Upper lobe of left lung (tissue), 6 donors: Measurements from ENCODE around the gene OGFR. TPM values are rescaled to one million over a fixed set of nuclear protein-coding genes. Genes with fewer than 3 reads are reported as not detected.

Experiments
- ATAC-seq, 2 donors: fragments of 200-7000 bp; cut with Tn5 transposase; one replicate each; pipeline ENCODE4 v1.9.1; 2022; ENCODE audit warnings: mild to moderate bottlenecking in 2 of 2, moderate library complexity in 2 of 2; ENCODE audit not compliant: low FRiP score in 2 of 2
- DNase-seq, 2 donors: peaks; one replicate each; pipeline ENCODE4 v3.0.0-alpha.2; 2019 to 2020
- H3K27ac ChIP-seq, 4 donors: fragments of 200-600 bp; sonication (generic); one replicate each; pipeline ENCODE4 v1.5.1; 2016 to 2019
- H3K27me3 ChIP-seq, 4 donors: fragments of 200-600 bp; sonication (generic); one replicate each; pipeline ENCODE4 v1.5.1; 2017 to 2019
- H3K36me3 ChIP-seq, 4 donors: fragments of 200-600 bp; sonication (generic); one replicate each; pipeline ENCODE4 v1.5.1; 2016 to 2019
- H3K4me1 ChIP-seq, 4 donors: fragments of 200-600 bp; sonication (generic); one replicate each; pipeline ENCODE4 v1.5.1; 2018 to 2019
- H3K4me3 ChIP-seq, 4 donors: fragments of 200-600 bp; sonication (generic); one replicate each; pipeline ENCODE4 v1.5.1; 2017 to 2019; ENCODE audit warnings: mild to moderate bottlenecking in 2 of 4, moderate library complexity in 1 of 4
- H3K9me3 ChIP-seq, 4 donors: fragments of 200-600 bp; sonication (generic); one replicate each; pipeline ENCODE4 v1.5.1; 2018 to 2019
- CTCF ChIP-seq, 6 experiments: fragments of 450-650 bp in 4 of 6; fragments of 200-600 bp in 2 of 6; sonication (generic) in 2 of 6; IDR thresholded peaks; one replicate each; pipeline ENCODE4 v1.5.1; 2016 to 2019; ENCODE audit warnings: antibody characterized with exemption in 6 of 6
- EP300 ChIP-seq, 4 donors: sonication (generic); formaldehyde crosslinking; IDR thresholded peaks; one replicate each; pipeline ENCODE4 v1.5.1; 2017; ENCODE audit warnings: antibody characterized with exemption in 4 of 4, control low read depth in 2 of 4
- POLR2A ChIP-seq, 4 donors: fragments of 450-650 bp; IDR thresholded peaks; one replicate each; pipeline ENCODE4 v1.5.1; 2016 to 2017; ENCODE audit warnings: antibody characterized with exemption in 4 of 4, mild to moderate bottlenecking in 2 of 4
- POLR2AphosphoS5 ChIP-seq, 2 donors: sonication (generic); formaldehyde crosslinking; IDR thresholded peaks; one replicate each; pipeline ENCODE4 v1.5.1; 2017; ENCODE audit warnings: antibody characterized with exemption in 2 of 2
- WGBS, 2 donors: methylation state at CpG; one replicate each; pipeline ENCODE4 v1.1.5; 2017 to 2018; 5-methylcytosine and 5-hydroxymethylcytosine counted together
- total RNA-seq, 6 donors: library from RNA; depleted of rRNA in 4 of 6; stranded (reverse); fragments of >200 nt in 4 of 6; gene quantifications; one replicate each; pipeline versions ENCODE4 v1.1.0 to v1.2.1, GENCODE V29; 2016 to 2021
- donor health status: DM: no; HTN: no; CAD: no; lungs with moderate emphysema.
- donor health status: DM: no; HTN: yes; CAD: no; lungs with severe emphysema.

The OGFR gene
- total RNA-seq, 6 donors from 2014 or later: 63.8 to 166 (median 74.9) TPM

- no peaks in the 10 kb centered on the region for H3K36me3 ChIP-seq
- peak in 1 of 2 donors; percentile 8 for DNase-seq
- no peak overlapping the region for H3K27ac ChIP-seq
- TF ChIP-seq CTCF (IDR thresholded peaks at IDR 0.05) (no peak), POLR2AphosphoS5 (IDR thresholded peaks at IDR 0.05) (no peak), EP300 (IDR thresholded peaks at IDR 0.05) (no peak), POLR2A (IDR thresholded peaks at IDR 0.05) (no peak)
- H3K4me1 ChIP-seq: peaks cover 14 to 43% (median 27%) of the 10 kb centered on the region in 4 donors
- H3K9me3 ChIP-seq: no peaks in the 10 kb centered on the region
- H3K4me3 ChIP-seq: no peak overlapping the region
- 73 to 89% methylated on average over 4 to 5 of the region's 7 CpGs for WGBS, 2 donors
- no peak for ATAC-seq
- peaks cover 0 to 20% (median 14%) of the 10 kb centered on the region in 4 donors for H3K27me3 ChIP-seq
Observed at GRCh38 chr20:62822239-62822787, 17.7 kb downstream of the OGFR start.

GRCh38 chr20:62822788-62823651, 18.4 kb downstream of the OGFR start:
- no peaks in the 10 kb centered on the region for H3K36me3 ChIP-seq
- H3K27me3 ChIP-seq: peaks cover 0 to 13% (median 8%) of the 10 kb centered on the region in 4 donors
- H3K4me3 ChIP-seq: no peak overlapping the region
- no peak overlapping the region for H3K27ac ChIP-seq
- TF ChIP-seq POLR2A (IDR thresholded peaks at IDR 0.05) (no peak), POLR2AphosphoS5 (IDR thresholded peaks at IDR 0.05) (no peak), CTCF (IDR thresholded peaks at IDR 0.05) (no peak), EP300 (IDR thresholded peaks at IDR 0.05) (no peak)
- DNase-seq (peak in 1 of 2 donors; percentile 39), ATAC-seq (no peak)
- peaks cover 13 to 40% (median 25%) of the 10 kb centered on the region in 4 donors for H3K4me1 ChIP-seq
- WGBS, 2 donors: 78 to 83% methylated on average over 19 to 23 of the region's 24 CpGs
- H3K9me3 ChIP-seq: no peaks in the 10 kb centered on the region

- Histone ChIP-seq H3K27ac (peak overlapping the region in 1 of 4 donors; percentile 79), H3K4me1 (peaks cover 4 to 31% (median 18%) of the 10 kb centered on the region in 4 donors), H3K27me3 (peaks cover 0 to 5% (median 2%) of the 10 kb centered on the region in 4 donors), H3K4me3 (no peak overlapping the region), H3K9me3 (no peaks in the 10 kb centered on the region), H3K36me3 (no peaks in the 10 kb centered on the region)
- 92% methylated on average over 27 of the region's 38 CpGs; no CpG with 5 or more reads in 1 of the 2 donors for WGBS, 2 donors
- peak in 1 of 2 donors; percentile 75 for DNase-seq
- ATAC-seq: no peak
- TF ChIP-seq POLR2A (IDR thresholded peaks at IDR 0.05) (no peak), POLR2AphosphoS5 (IDR thresholded peaks at IDR 0.05) (no peak)
Observed at GRCh38 chr20:62823688-62824475, 19.2 kb downstream of the OGFR start.

GRCh38 chr20:62824476-62825332, 20.1 kb downstream of the OGFR start:
- Histone ChIP-seq H3K4me3 (peak overlapping the region in 3 of 4 donors; percentile 29 to 58 (median 39)), H3K27ac (peak overlapping the region in 2 of 4 donors; percentile 79 to 83), H3K27me3 (no peaks in the 10 kb centered on the region), H3K9me3 (no peaks in the 10 kb centered on the region), H3K4me1 (peaks cover 0 to 23% (median 10%) of the 10 kb centered on the region in 4 donors), H3K36me3 (no peaks in the 10 kb centered on the region)
- ATAC-seq: peak in 1 of 2 donors; percentile 49
- 43% methylated on average over 23 of the region's 36 CpGs; no CpG with 5 or more reads in 1 of the 2 donors for WGBS, 2 donors
- TF ChIP-seq POLR2A (IDR thresholded peaks at IDR 0.05) (no peak), POLR2AphosphoS5 (IDR thresholded peaks at IDR 0.05) (no peak), EP300 (IDR thresholded peaks at IDR 0.05) (no peak), CTCF (IDR thresholded peaks at IDR 0.05) (no peak)
- DNase-seq: peak; percentile 79 to 80
